AG10803 (cell line): Measurements from ENCODE around the gene ARL2BP.
A peak's percentile ranks its signal among the peaks of the same experiment; 100 is the strongest.

Experiments
- DNase-seq: peaks from one replicate; pipeline ENCODE4 v3.0.0; 2010; ENCODE audit warnings: low read depth
- H3K4me3 ChIP-seq: 2 replicates; pipeline ENCODE4 v1.5.1; 2011; ENCODE audit warnings: mild to moderate bottlenecking, low read length, control low read depth
- CTCF ChIP-seq: conservative IDR thresholded peaks from 2 replicates; pipeline ENCODE4 v1.5.1; 2011; ENCODE audit warnings: mild to moderate bottlenecking, low read length, control low read depth, inconsistent platforms

Gene ARL2BP

GRCh38 chr16:57226701-57227621 lies 18.1 kb upstream of the ARL2BP start:
- TF ChIP-seq CTCF = no peak

GRCh38 chr16:57229079-57229478 lies 16.0 kb upstream of the ARL2BP start:
- H3K4me3 ChIP-seq = no peak overlapping the region
- no peak for DNase-seq
- TF ChIP-seq CTCF = no peak

More at GRCh38 chr16:57226701-57227621, 18.1 kb upstream of the ARL2BP start:
- no peak overlapping the region for H3K4me3 ChIP-seq
- DNase-seq = peak; percentile 13

- no peak for TF ChIP-seq CTCF
- DNase-seq = no peak
- no peak overlapping the region for H3K4me3 ChIP-seq
Observed at GRCh38 chr16:57231821-57232350, 13.2 kb upstream of the ARL2BP start.

GRCh38 chr16:57233944-57234706 lies 10.9 kb upstream of the ARL2BP start:
- DNase-seq = no peak
- no peak for TF ChIP-seq CTCF
- no peak overlapping the region for H3K4me3 ChIP-seq

- DNase-seq = no peak
- H3K4me3 ChIP-seq = no peak overlapping the region
- no peak for TF ChIP-seq CTCF
Observed at GRCh38 chr16:57234707-57235092, 10.4 kb upstream of the ARL2BP start.

- TF ChIP-seq CTCF = no peak
- DNase-seq = no peak
- H3K4me3 ChIP-seq = no peak overlapping the region
Observed at GRCh38 chr16:57235128-57236021, 9.7 kb upstream of the ARL2BP start.
